Pulmonary artery endothelial cell (primary cell): Measurements from ENCODE around the gene PFKP. TPM values are rescaled to one million over a fixed set of nuclear protein-coding genes. Genes with fewer than 3 reads are reported as not detected.
A peak's percentile ranks its signal among the peaks of the same experiment; 100 is the strongest.
"Not testable (repeated sequence)": the region's sequence is repeated elsewhere in the genome, so short reads cannot be mapped to it uniquely, and the experiment has no call there.

ENCODE experiments used
- DNase-seq: peaks from one replicate; pipeline ENCODE4 v3.0.0-alpha.2; 2011; ENCODE audit warnings: low read depth, low spot score
- total RNA-seq: library from RNA; depleted of rRNA; stranded (reverse); fragments of >200 nt; gene quantifications from 2 replicates; pipeline ENCODE4 v1.2.3, GENCODE V29; 2014

PFKP gene
- total RNA-seq, 1 donor from 2014 or later: 471 TPM

DNA sequence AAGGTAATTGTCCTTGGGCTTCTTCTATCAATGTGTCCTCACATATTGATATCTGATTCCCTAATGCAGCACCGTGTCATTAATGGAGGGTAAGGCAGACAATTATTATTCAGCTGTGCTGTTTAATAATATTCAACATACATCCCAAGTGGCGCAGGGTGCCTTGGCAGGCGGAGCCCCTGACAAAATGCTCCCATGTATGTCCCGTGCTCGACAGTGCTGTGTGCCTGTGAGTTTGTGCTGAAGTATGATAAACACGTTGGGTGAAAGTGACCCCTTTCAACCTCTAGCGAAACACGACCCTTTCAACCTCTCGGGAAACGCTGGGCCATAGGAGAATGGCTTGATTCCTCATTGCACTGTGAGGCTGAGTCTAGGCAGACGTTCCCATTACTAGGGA, 31.3 kb downstream of the PFKP start:
- no peak for DNase-seq

- no peak for DNase-seq
These were observed 32.1 kb downstream of the PFKP start for GRCh38 chr10:3099291-3100092.

- DNase-seq: no peak
These were observed 32.9 kb downstream of the PFKP start for GRCh38 chr10:3100093-3100792.

GRCh38 chr10:3100856-3101640, 33.7 kb downstream of the PFKP start:
- DNase-seq: no peak

GRCh38 chr10:3102720-3103427, 35.5 kb downstream of the PFKP start:
- DNase-seq: peak; percentile 90

GRCh38 chr10:3103646-3104045, 36.3 kb downstream of the PFKP start:
- DNase-seq: no peak

GRCh38 chr10:3104251-3104918, 37.0 kb downstream of the PFKP start:
- DNase-seq: no peak

DNA sequence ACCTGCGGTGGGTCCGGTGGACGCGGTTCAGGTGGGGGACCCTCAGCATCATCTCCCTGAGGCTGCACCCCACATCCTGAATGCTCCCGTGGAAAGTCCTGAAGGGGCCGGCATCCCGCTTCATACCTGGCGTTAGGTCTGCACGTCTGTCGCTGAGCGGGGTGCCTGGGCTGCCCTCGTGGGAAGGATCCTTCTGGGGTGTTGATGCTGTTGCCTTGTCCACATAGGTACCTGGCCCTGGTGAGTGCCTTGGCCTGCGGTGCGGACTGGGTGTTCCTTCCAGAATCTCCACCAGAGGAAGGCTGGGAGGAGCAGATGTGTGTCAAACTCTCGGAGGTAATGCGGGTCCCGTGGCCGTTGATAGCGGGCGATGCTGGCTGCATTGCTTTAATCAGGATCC, 37.8 kb downstream of the PFKP start:
- no peak for DNase-seq

- no peak for DNase-seq
These were observed 38.6 kb downstream of the PFKP start for GRCh38 chr10:3105905-3106304.

DNA sequence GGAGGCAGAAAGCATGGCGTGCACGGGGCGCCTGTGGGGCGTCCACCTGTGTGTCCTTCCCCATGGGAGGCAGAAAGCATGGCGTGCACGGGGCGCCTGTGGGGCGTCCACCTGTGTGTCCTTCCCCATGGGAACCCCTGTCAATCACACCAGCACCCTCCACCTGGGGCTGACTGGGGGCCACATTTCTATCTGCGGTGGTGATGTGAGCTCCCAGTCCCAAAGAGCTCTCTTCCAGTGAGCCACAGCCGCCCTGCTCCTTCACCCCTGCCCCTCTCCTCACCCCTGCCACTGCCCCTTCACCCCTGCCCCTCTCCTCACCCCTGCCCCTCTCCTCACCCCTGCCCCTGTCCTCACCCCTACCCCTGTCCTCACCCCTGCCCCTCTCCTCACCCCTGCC, 39.0 kb downstream of the PFKP start:
- not testable (repeated sequence) for DNase-seq

DNA sequence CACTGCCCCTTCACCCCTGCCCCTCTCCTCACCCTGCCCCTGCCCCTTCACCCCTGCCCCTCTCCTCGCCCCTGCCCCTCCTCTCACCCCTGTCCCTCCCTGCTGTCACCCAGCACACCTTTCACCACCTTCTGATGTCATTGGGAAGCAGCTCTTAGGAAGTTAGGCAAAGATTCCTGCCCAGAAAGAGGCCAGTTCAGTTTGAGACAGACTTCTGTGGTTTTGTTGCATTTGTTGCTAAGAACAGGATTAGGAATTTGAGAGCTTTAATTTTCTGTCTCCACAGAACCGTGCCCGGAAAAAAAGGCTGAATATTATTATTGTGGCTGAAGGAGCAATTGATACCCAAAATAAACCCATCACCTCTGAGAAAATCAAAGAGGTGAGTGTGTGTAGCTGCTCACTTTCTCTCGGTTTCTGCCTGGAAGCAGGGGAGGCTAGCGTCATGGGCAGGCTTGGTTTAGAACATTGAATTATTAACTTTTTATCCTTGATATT, 39.6 kb downstream of the PFKP start:
- no peak for DNase-seq

DNA sequence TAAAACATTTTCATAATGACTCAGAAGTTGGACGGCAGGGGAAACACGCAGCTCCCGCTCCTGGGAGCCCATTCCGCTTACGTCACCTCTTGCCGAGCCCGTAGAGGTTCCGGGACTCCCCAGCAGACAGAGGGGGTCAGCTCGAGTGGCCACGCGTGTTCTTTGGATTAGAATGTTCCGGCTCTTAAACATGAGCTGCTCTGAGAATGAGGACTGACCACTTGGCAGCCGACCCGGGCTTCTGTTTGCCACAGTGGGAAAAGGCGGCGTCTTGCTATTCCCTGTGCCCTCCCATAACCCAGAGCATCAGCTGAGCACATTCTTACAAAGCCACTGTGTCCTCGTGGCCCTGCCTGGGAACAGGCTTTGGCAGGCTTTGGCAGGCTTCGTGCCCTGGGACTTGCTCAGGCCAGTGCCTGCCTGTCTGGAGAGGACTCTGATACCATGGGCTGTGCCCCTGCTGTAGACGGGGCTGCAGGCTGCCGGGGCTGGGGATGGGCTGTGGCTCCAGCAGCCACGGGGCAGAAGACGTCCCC, 40.1 kb downstream of the PFKP start:
- DNase-seq: no peak

GRCh38 chr10:3108033-3108432, 40.7 kb downstream of the PFKP start:
- no peak for DNase-seq

DNA sequence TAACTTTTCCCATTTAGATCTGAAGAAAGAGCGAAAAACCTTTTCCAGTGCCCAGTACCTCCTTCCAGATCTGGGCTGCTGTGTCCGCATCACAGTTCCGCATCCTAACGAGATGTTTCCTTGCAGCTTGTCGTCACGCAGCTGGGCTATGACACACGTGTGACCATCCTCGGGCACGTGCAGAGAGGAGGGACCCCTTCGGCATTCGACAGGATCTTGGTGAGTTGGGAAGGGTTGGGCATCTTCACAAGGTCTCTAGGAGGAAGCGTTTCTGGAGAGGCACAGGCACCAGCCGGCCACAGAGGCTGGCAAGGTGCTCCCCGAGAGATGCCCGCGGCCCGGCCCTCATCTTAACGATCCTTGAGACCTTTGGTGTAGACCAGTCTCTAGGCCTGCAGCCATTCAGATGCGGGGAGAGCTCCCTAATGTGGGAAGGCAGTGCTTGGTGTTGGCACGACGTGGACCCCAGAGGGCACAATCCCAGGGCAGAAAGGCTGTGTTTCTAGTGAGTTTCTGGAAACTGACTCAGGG, 41.3 kb downstream of the PFKP start:
- no peak for DNase-seq

- DNase-seq: no peak
These were observed 41.8 kb downstream of the PFKP start for GRCh38 chr10:3109196-3109595.

GRCh38 chr10:3109633-3110032, 42.3 kb downstream of the PFKP start:
- no peak for DNase-seq

DNA sequence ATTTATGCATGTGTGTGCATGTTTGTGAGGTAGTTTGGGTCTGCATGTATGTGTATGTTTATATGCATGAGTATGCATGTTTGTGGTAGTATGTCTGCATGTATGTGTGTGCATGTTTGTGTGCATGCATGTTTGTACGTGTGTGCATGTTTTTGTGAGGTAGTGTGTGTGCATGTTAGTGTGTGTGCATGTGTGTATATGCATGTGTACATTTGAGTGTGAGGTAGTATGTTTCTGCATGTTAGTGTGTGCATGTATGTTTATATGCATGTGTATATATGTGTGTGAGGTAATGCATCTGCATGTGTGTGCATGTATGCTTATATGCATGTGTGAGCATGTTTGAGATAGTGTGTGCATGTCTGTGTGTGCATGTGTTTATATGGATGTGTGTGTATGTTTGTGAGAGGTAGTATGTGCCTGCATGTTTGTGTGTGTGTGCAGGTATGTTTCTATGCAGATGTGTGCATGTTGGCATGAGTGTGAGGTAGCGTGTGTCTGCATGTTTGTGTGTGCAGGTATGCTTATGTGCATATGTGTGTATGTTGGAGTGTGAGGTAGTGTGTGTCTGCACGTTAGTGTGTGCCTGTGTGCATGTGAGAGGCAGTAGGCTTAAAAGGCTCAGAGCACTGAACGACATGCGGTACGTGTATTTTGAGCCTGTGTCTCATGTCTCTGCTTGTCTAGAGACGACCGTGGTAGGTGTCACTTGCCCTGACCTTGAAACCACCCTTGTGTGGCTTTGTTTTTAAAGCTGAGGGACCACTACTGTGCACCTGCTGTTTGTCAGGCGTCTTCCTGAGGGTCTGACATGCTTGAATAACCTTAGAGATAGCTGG, 43.7 kb downstream of the PFKP start:
- no peak for DNase-seq

DNA sequence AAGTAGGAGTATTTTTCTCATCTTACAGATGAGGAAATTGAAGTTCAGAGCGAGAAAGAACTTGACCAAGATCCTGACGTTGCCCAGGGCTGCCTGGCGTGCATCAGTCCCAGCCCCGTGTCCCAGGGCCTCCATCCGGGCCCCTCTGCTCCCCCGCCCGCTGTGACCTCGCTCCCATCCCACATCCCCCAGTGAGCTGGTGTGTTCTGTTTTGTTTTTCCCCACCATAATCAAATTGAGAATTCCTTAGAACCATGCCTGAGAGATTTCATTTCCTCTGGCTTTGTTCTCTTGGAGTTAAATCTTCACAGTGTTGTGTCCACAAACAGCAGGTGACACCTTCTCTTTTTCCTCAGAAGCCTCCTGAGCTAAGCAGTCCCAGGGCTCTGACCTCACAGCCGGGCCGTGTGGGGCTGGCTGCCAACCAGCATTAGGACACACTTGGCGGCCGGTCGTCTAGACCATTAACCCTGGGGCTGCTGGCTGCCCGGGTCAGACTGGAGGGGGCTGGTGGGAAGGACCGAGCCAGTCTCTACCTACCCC, 44.3 kb downstream of the PFKP start:
- DNase-seq: no peak

GRCh38 chr10:3113343-3113720, 46.0 kb downstream of the PFKP start:
- DNase-seq: no peak
